Type B pancreatic cell (in vitro differentiated cells): ENCODE results near the gene METTL24. TPM values are rescaled to one million over a fixed set of nuclear protein-coding genes. Genes with fewer than 3 reads are reported as not detected.
A peak's percentile ranks its signal among the peaks of the same experiment; 100 is the strongest.

Experiments used
- DNase-seq: peaks from one replicate; pipeline ENCODE4 v3.0.0; 2021; ENCODE audit warnings: mixed read lengths; ENCODE audit not compliant: unreplicated experiment; ENCODE audit errors: extremely low spot score
- H3K27ac Mint-ChIP-seq: 2 replicates; pipeline ENCODE4 v1.8.0; 2021; ENCODE audit warnings: mild to moderate bottlenecking, mixed read lengths
- H3K27me3 Mint-ChIP-seq: 2 replicates; pipeline ENCODE4 v1.8.0; 2021; ENCODE audit warnings: mixed read lengths
- H3K36me3 Mint-ChIP-seq: 2 replicates; pipeline ENCODE4 v1.8.0; 2021; ENCODE audit warnings: mixed read lengths
- H3K4me1 Mint-ChIP-seq: one replicate; pipeline ENCODE4 v1.8.0; 2021; ENCODE audit warnings: mixed read lengths; ENCODE audit not compliant: unreplicated experiment
- H3K4me3 Mint-ChIP-seq: 2 replicates; pipeline ENCODE4 v1.8.0; 2021; ENCODE audit warnings: mild to moderate bottlenecking, mixed read lengths
- H3K9me3 Mint-ChIP-seq: 2 replicates; pipeline ENCODE4 v1.8.0; 2021; ENCODE audit warnings: mixed read lengths
- CTCF ChIP-seq: fragments of 200-600 bp; sonication (generic); conservative IDR thresholded peaks from 2 replicates; pipeline ENCODE4 v1.5.0; 2021; ENCODE audit warnings: antibody characterized with exemption, mild to moderate bottlenecking
- total RNA-seq: library from RNA; stranded (reverse); gene quantifications from 2 replicates; pipeline ENCODE4 v1.2.1, GENCODE V29; 2021; ENCODE audit warnings: low replicate concordance

The METTL24 gene
- total RNA-seq, 1 donor from 2014 or later, result 10.0 TPM

GRCh38 chr6:110329348-110329713, 28.8 kb downstream of the METTL24 start:
- Mint-ChIP-seq H3K27me3 (no peaks in the 10 kb centered on the region), H3K9me3 (no peaks in the 10 kb centered on the region), H3K36me3 (no peaks in the 10 kb centered on the region), H3K4me1 (peaks cover 76% of the 10 kb centered on the region), H3K27ac (peak overlapping the region; percentile 66), H3K4me3 (peak overlapping the region; percentile 70)
- DNase-seq, result no peak
- no peak for TF ChIP-seq CTCF

GRCh38 chr6:110328259-110328658, 29.9 kb downstream of the METTL24 start:
- peak overlapping the region; percentile 66 for H3K27ac Mint-ChIP-seq
- no peaks in the 10 kb centered on the region for H3K9me3 Mint-ChIP-seq
- peak overlapping the region; percentile 57 for H3K4me3 Mint-ChIP-seq
- DNase-seq, result no peak
- H3K27me3 Mint-ChIP-seq, result no peaks in the 10 kb centered on the region
- H3K4me1 Mint-ChIP-seq, result peaks cover 81% of the 10 kb centered on the region
- H3K36me3 Mint-ChIP-seq, result no peaks in the 10 kb centered on the region
- no peak for TF ChIP-seq CTCF

- H3K4me1 Mint-ChIP-seq, result peaks cover 85% of the 10 kb centered on the region
- peak overlapping the region; percentile 66 for H3K27ac Mint-ChIP-seq
- DNase-seq, result no peak
- H3K36me3 Mint-ChIP-seq, result no peaks in the 10 kb centered on the region
- H3K4me3 Mint-ChIP-seq, result peak overlapping the region; percentile 57
- H3K27me3 Mint-ChIP-seq, result no peaks in the 10 kb centered on the region
- no peak for TF ChIP-seq CTCF
- no peaks in the 10 kb centered on the region for H3K9me3 Mint-ChIP-seq
These were observed 30.8 kb downstream of the METTL24 start for GRCh38 chr6:110327391-110327790.

GRCh38 chr6:110326609-110327008, 31.5 kb downstream of the METTL24 start:
- Mint-ChIP-seq H3K9me3 (no peaks in the 10 kb centered on the region), H3K27ac (no peak overlapping the region), H3K4me1 (peaks cover 83% of the 10 kb centered on the region), H3K36me3 (no peaks in the 10 kb centered on the region), H3K27me3 (no peaks in the 10 kb centered on the region), H3K4me3 (no peak overlapping the region)
- no peak for DNase-seq
- TF ChIP-seq CTCF, result no peak

- no peak for TF ChIP-seq CTCF
- Mint-ChIP-seq H3K9me3 (no peaks in the 10 kb centered on the region), H3K36me3 (no peaks in the 10 kb centered on the region), H3K27me3 (no peaks in the 10 kb centered on the region), H3K4me3 (no peak overlapping the region), H3K4me1 (peaks cover 79% of the 10 kb centered on the region), H3K27ac (no peak overlapping the region)
- DNase-seq, result no peak
These were observed 32.1 kb downstream of the METTL24 start for GRCh38 chr6:110326057-110326456.

- H3K27ac Mint-ChIP-seq, result no peak overlapping the region
- no peaks in the 10 kb centered on the region for H3K9me3 Mint-ChIP-seq
- no peaks in the 10 kb centered on the region for H3K36me3 Mint-ChIP-seq
- H3K4me1 Mint-ChIP-seq, result peaks cover 80% of the 10 kb centered on the region
- no peak overlapping the region for H3K4me3 Mint-ChIP-seq
- no peak for DNase-seq
- TF ChIP-seq CTCF, result no peak
- no peaks in the 10 kb centered on the region for H3K27me3 Mint-ChIP-seq
These were observed 33.0 kb downstream of the METTL24 start for GRCh38 chr6:110325197-110325596.
